ENCODE results near the gene LSM12.

Gene LSM12

DNA sequence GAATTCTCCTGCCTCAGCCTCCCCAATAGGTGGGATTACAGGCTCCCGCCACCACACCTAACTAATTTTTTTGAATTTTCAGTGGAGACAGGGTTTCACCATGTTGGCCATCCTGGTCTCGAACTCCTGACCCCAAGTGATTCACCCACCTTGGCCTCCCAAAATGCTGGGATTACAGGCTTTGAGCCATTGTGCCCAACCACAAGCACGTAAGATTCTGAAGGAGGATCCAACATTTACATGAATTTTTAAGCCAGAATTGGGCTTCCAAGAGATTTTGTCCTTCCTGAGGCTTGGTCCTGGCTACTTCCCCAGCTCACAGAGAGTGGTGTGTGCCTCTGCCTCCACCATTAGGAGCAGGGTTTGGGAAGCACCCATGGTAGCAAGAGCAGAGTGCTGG lies 15.2 kb upstream of the LSM12 start:
- Histone ChIP-seq H3K36me3 (ENCODE audit: control insufficient read depth, insufficient read depth, low read length) (peaks cover 4% of the 10 kb centered on the region), H3K4me3 (ENCODE audit: low read length) (no peak overlapping the region)

GRCh38 chr17:44079877-44080821 lies 13.7 kb upstream of the LSM12 start:
- no peak overlapping the region for H3K4me3 ChIP-seq (ENCODE audit: low read length)
- no peaks in the 10 kb centered on the region for H3K27me3 ChIP-seq (ENCODE audit: control insufficient read depth, insufficient read depth, low read length)
- H3K9ac ChIP-seq (ENCODE audit: low read length): no peak overlapping the region
- H3K9me3 ChIP-seq (ENCODE audit: control insufficient read depth, low read length): no peaks in the 10 kb centered on the region
- no peaks in the 10 kb centered on the region for H3K4me1 ChIP-seq (ENCODE audit: control insufficient read depth, insufficient read depth, low read length)
- H3K36me3 ChIP-seq (ENCODE audit: control insufficient read depth, insufficient read depth, low read length): peaks cover 4% of the 10 kb centered on the region

More for the DNA sequence above, 15.2 kb upstream of the LSM12 start:
- Histone ChIP-seq H3K4me1 (ENCODE audit: control insufficient read depth, insufficient read depth, low read length) (no peaks in the 10 kb centered on the region), H3K9ac (ENCODE audit: low read length) (no peak overlapping the region), H3K27me3 (ENCODE audit: control insufficient read depth, insufficient read depth, low read length) (no peaks in the 10 kb centered on the region), H3K9me3 (ENCODE audit: control insufficient read depth, low read length) (no peaks in the 10 kb centered on the region)

- Histone ChIP-seq H3K9ac (ENCODE audit: low read length) (no peak overlapping the region), H3K36me3 (ENCODE audit: control insufficient read depth, insufficient read depth, low read length) (peaks cover 4% of the 10 kb centered on the region), H3K27me3 (ENCODE audit: control insufficient read depth, insufficient read depth, low read length) (no peaks in the 10 kb centered on the region), H3K4me3 (ENCODE audit: low read length) (no peak overlapping the region), H3K4me1 (ENCODE audit: control insufficient read depth, insufficient read depth, low read length) (no peaks in the 10 kb centered on the region), H3K9me3 (ENCODE audit: control insufficient read depth, low read length) (no peaks in the 10 kb centered on the region)
Observed at GRCh38 chr17:44078412-44078811, 11.9 kb upstream of the LSM12 start.

DNA sequence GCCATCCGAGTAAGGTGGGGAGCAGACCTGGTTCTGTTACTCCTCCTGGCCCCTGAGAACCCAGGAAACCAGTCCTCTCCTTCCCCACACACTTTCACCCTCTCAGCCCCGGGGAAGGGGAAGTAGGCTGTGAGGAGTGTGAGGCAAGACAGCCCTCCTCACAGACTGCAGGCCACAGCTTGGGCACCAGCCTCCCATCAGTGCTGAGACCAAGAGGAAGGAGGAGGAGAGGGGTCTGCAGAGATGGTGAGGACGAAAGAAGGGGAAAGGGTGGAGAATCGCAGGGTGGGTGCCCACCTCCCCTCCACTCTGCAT lies 11.1 kb upstream of the LSM12 start:
- H3K36me3 ChIP-seq (ENCODE audit: control insufficient read depth, insufficient read depth, low read length): peaks cover 1% of the 10 kb centered on the region
- H3K9me3 ChIP-seq (ENCODE audit: control insufficient read depth, low read length): no peaks in the 10 kb centered on the region
- no peak overlapping the region for H3K4me3 ChIP-seq (ENCODE audit: low read length)
- no peaks in the 10 kb centered on the region for H3K4me1 ChIP-seq (ENCODE audit: control insufficient read depth, insufficient read depth, low read length)
- H3K9ac ChIP-seq (ENCODE audit: low read length): no peak overlapping the region
- no peaks in the 10 kb centered on the region for H3K27me3 ChIP-seq (ENCODE audit: control insufficient read depth, insufficient read depth, low read length)

GRCh38 chr17:44076716-44077594 lies 10.5 kb upstream of the LSM12 start:
- Histone ChIP-seq H3K9ac (ENCODE audit: low read length) (peak overlapping the region; percentile 8), H3K36me3 (ENCODE audit: control insufficient read depth, insufficient read depth, low read length) (no peaks in the 10 kb centered on the region), H3K4me3 (ENCODE audit: low read length) (no peak overlapping the region)

GRCh38 chr17:44075598-44076293 lies 9.3 kb upstream of the LSM12 start:
- H3K4me3 ChIP-seq (ENCODE audit: low read length): no peak overlapping the region
- no peak overlapping the region for H3K9ac ChIP-seq (ENCODE audit: low read length)
- no peaks in the 10 kb centered on the region for H3K27me3 ChIP-seq (ENCODE audit: control insufficient read depth, insufficient read depth, low read length)
- no peaks in the 10 kb centered on the region for H3K9me3 ChIP-seq (ENCODE audit: control insufficient read depth, low read length)
- H3K4me1 ChIP-seq (ENCODE audit: control insufficient read depth, insufficient read depth, low read length): peaks cover 7% of the 10 kb centered on the region
- no peaks in the 10 kb centered on the region for H3K36me3 ChIP-seq (ENCODE audit: control insufficient read depth, insufficient read depth, low read length)

More at GRCh38 chr17:44076716-44077594, 10.5 kb upstream of the LSM12 start:
- peaks cover 2% of the 10 kb centered on the region for H3K4me1 ChIP-seq (ENCODE audit: control insufficient read depth, insufficient read depth, low read length)
- no peaks in the 10 kb centered on the region for H3K9me3 ChIP-seq (ENCODE audit: control insufficient read depth, low read length)
- no peaks in the 10 kb centered on the region for H3K27me3 ChIP-seq (ENCODE audit: control insufficient read depth, insufficient read depth, low read length)

GRCh38 chr17:44074911-44075285 lies 8.4 kb upstream of the LSM12 start:
- Histone ChIP-seq H3K9me3 (ENCODE audit: control insufficient read depth, low read length) (no peaks in the 10 kb centered on the region), H3K9ac (ENCODE audit: low read length) (no peak overlapping the region), H3K27me3 (ENCODE audit: control insufficient read depth, insufficient read depth, low read length) (no peaks in the 10 kb centered on the region), H3K4me1 (ENCODE audit: control insufficient read depth, insufficient read depth, low read length) (peaks cover 12% of the 10 kb centered on the region), H3K4me3 (ENCODE audit: low read length) (no peak overlapping the region), H3K36me3 (ENCODE audit: control insufficient read depth, insufficient read depth, low read length) (no peaks in the 10 kb centered on the region)

DNA sequence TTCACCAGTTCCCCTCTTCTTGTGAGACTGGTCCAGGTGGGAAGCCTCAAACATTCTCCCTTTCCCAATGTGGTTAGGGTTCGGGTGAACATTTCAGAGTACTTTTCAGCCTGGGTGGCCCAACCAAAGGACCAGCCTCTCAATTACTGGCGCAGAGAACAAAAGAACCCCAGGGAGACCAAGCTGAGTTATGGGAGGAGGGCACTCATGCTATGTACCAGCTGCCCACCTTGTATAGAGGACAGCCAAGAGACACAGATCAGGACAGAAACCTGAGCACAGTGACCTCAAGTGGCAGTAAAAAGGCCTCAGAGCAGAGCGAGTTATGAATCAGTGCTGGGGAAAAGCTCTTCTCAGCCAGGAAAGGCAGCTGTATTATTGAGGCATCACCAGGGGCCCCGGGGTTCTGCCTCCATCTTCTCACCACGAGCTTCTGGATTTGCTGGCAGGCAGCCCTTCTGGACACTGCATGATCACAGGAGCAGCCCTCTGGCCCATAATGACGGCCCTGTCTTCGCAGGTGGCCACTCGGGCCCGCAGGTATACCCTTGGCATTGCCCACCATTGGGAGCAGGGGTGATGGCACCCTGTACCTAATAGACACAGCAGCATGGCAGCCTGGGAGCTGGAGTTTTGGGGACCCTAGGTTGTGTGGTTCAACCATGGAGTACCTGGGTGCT lies 7.9 kb upstream of the LSM12 start:
- no peaks in the 10 kb centered on the region for H3K27me3 ChIP-seq (ENCODE audit: control insufficient read depth, insufficient read depth, low read length)
- H3K9ac ChIP-seq (ENCODE audit: low read length): no peak overlapping the region
- peaks cover 12% of the 10 kb centered on the region for H3K4me1 ChIP-seq (ENCODE audit: control insufficient read depth, insufficient read depth, low read length)
- H3K36me3 ChIP-seq (ENCODE audit: control insufficient read depth, insufficient read depth, low read length): no peaks in the 10 kb centered on the region
- no peaks in the 10 kb centered on the region for H3K9me3 ChIP-seq (ENCODE audit: control insufficient read depth, low read length)
- no peak overlapping the region for H3K4me3 ChIP-seq (ENCODE audit: low read length)

DNA sequence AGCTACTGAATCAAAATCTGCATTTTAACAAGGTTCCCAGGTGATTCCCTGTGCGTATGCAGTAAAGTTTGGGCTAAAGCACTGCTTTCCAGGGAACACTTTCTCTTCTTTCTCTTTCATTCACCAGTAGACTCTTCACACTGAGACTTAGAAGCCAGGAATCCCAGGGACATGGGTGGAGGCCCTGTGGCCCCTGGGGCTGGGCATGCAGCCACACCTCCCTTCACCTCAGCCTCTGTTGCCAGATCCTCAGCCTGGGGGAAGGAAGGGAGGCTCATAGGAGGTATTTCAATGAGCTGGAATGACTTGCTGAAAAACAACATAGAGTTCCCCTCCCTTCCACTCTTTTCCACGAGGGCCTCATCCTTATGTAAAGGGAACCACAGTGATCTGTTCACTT lies 5.3 kb upstream of the LSM12 start:
- Histone ChIP-seq H3K4me1 (ENCODE audit: control insufficient read depth, insufficient read depth, low read length) (peaks cover 18% of the 10 kb centered on the region), H3K36me3 (ENCODE audit: control insufficient read depth, insufficient read depth, low read length) (no peaks in the 10 kb centered on the region), H3K27me3 (ENCODE audit: control insufficient read depth, insufficient read depth, low read length) (no peaks in the 10 kb centered on the region), H3K4me3 (ENCODE audit: low read length) (no peak overlapping the region), H3K9me3 (ENCODE audit: control insufficient read depth, low read length) (no peaks in the 10 kb centered on the region), H3K9ac (ENCODE audit: low read length) (peak overlapping the region; percentile 23)

GRCh38 chr17:44071198-44071520 lies 4.7 kb upstream of the LSM12 start:
- Histone ChIP-seq H3K36me3 (ENCODE audit: control insufficient read depth, insufficient read depth, low read length) (no peaks in the 10 kb centered on the region), H3K27me3 (ENCODE audit: control insufficient read depth, insufficient read depth, low read length) (no peaks in the 10 kb centered on the region), H3K9me3 (ENCODE audit: control insufficient read depth, low read length) (no peaks in the 10 kb centered on the region), H3K4me3 (ENCODE audit: low read length) (peak overlapping the region; percentile 87), H3K4me1 (ENCODE audit: control insufficient read depth, insufficient read depth, low read length) (peaks cover 21% of the 10 kb centered on the region), H3K9ac (ENCODE audit: low read length) (peak overlapping the region; percentile 78)

- Histone ChIP-seq H3K36me3 (ENCODE audit: control insufficient read depth, insufficient read depth, low read length) (no peaks in the 10 kb centered on the region), H3K27me3 (ENCODE audit: control insufficient read depth, insufficient read depth, low read length) (no peaks in the 10 kb centered on the region), H3K9ac (ENCODE audit: low read length) (peak within 1 kb of the TSS; percentile 78), H3K9me3 (ENCODE audit: control insufficient read depth, low read length) (no peaks in the 10 kb centered on the region), H3K4me1 (ENCODE audit: control insufficient read depth, insufficient read depth, low read length) (peaks cover 21% of the 10 kb centered on the region), H3K4me3 (ENCODE audit: low read length) (peak within 1 kb of the TSS; percentile 87)
Observed at GRCh38 chr17:44070455-44071197, 4.2 kb upstream of the LSM12 start, which contains the start of gene G6PC3. G6PC3 (plus strand) TSS chr17:44070735; CDS start chr17:44070966, 231 bp downstream.

Measured in mucosa of stomach (tissue), 1 donor.